OCI-LY3 (cell line): ENCODE measurements around the gene FBXO48.
"Not testable (repeated sequence)": the region's sequence is repeated elsewhere in the genome, so short reads cannot be mapped to it uniquely, and the experiment has no call there.

ENCODE experiments used
- H2AFZ ChIP-seq: fragments of 200-600, 300-600 bp; shearing (Covaris generic); 2 replicates; pipeline ENCODE4 v1.6.0; 2014; ENCODE audit warnings: antibody characterized with exemption, low read depth, low read length
- H3K27ac ChIP-seq: fragments of 200-600, 300-600 bp; sonication (generic); 2 replicates; pipeline ENCODE4 v1.5.1; 2014; ENCODE audit warnings: mild to moderate bottlenecking, low read length, moderate library complexity, mixed read lengths
- H3K27me3 ChIP-seq: fragments of 200-600, 300-600 bp; sonication (generic); 2 replicates; pipeline ENCODE4 v1.6.1; 2014; ENCODE audit warnings: low read depth, low read length, mixed read lengths
- H3K36me3 ChIP-seq: fragments of 200-600, 300-600 bp; sonication (generic); replicated peaks from 2 replicates; pipeline ENCODE3; 2014; ENCODE audit warnings: low read depth, low read length, mixed read lengths
- H3K4me1 ChIP-seq: fragments of 300-600, 200-600 bp; sonication (generic); 2 replicates; pipeline ENCODE4 v1.6.1; 2014; ENCODE audit warnings: low read length, mixed read lengths
- H3K4me2 ChIP-seq: fragments of 200-600, 300-600 bp; sonication (generic); 2 replicates; pipeline ENCODE4 v1.6.1; 2014; ENCODE audit warnings: low read length, mixed read lengths
- H3K4me3 ChIP-seq: fragments of 300-600, 200-600 bp; sonication (generic); 2 replicates; pipeline ENCODE4 v1.5.1; 2014; ENCODE audit warnings: antibody characterized with exemption, mild to moderate bottlenecking, low read length, moderate library complexity
- H3K79me2 ChIP-seq: fragments of 300-600, 200-600 bp; shearing (Covaris generic); 2 replicates; pipeline ENCODE4 v1.6.1; 2014; ENCODE audit warnings: mild to moderate bottlenecking, low read length, mixed read lengths
- H3K9ac ChIP-seq: fragments of 300-600, 200-600 bp; shearing (Covaris generic); 2 replicates; pipeline ENCODE4 v1.6.0; 2014; ENCODE audit warnings: mild to moderate bottlenecking, low read length, moderate library complexity
- H3K9me3 ChIP-seq: fragments of 200-600, 300-600 bp; shearing (Covaris generic); 2 replicates; pipeline ENCODE4 v1.6.1; 2014; ENCODE audit warnings: low read length, mixed read lengths; ENCODE audit not compliant: insufficient read depth
- H4K20me1 ChIP-seq: fragments of 200-600, 300-600 bp; sonication (generic); 2 replicates; pipeline ENCODE4 v1.6.1; 2016; ENCODE audit warnings: low read length, mixed read lengths; ENCODE audit not compliant: insufficient read depth
- CTCF ChIP-seq: fragments of 200-600, 300-600 bp; sonication (generic); IDR thresholded peaks from 2 replicates; pipeline ENCODE4 v1.5.1; 2014; ENCODE audit warnings: antibody characterized with exemption, low read length, low read depth
- EZH2phosphoT487 ChIP-seq: fragments of 200-600 bp; shearing (Covaris generic); IDR thresholded peaks from 2 replicates; pipeline ENCODE4 v1.6.1; 2018; ENCODE audit warnings: antibody characterized with exemption, mixed run types, low read depth

FBXO48 gene

GRCh38 chr2:68448671-68449653 is 18.1 kb downstream of the FBXO48 start:
- H3K4me1 ChIP-seq: no peaks in the 10 kb centered on the region; the same call in 1 of the 2 replicates
- no peak overlapping the region for H3K4me3 ChIP-seq
- H3K79me2 ChIP-seq: no peaks in the 10 kb centered on the region

GRCh38 chr2:68447118-68447517 is 20.0 kb downstream of the FBXO48 start:
- no peak for TF ChIP-seq EZH2phosphoT487
- no peak for TF ChIP-seq CTCF
- H3K36me3 ChIP-seq: no peaks in the 10 kb centered on the region
- H3K4me2 ChIP-seq: no peak overlapping the region
- H3K9ac ChIP-seq: no peak overlapping the region
- H2AFZ ChIP-seq: no peak overlapping the region
- H3K4me1 ChIP-seq: peaks cover 5% of the 10 kb centered on the region
- no peaks in the 10 kb centered on the region for H3K9me3 ChIP-seq
- H3K27ac ChIP-seq: no peak overlapping the region
- H3K27me3 ChIP-seq: no peaks in the 10 kb centered on the region
- no peaks in the 10 kb centered on the region for H4K20me1 ChIP-seq
- H3K4me3 ChIP-seq: no peak overlapping the region
- H3K79me2 ChIP-seq: no peaks in the 10 kb centered on the region

More at GRCh38 chr2:68448671-68449653, 18.1 kb downstream of the FBXO48 start:
- no peaks in the 10 kb centered on the region for H3K9me3 ChIP-seq
- H3K27me3 ChIP-seq: no peaks in the 10 kb centered on the region
- TF ChIP-seq EZH2phosphoT487 (no peak), CTCF (no peak)
- H3K4me2 ChIP-seq: no peak overlapping the region
- H4K20me1 ChIP-seq: no peaks in the 10 kb centered on the region
- no peak overlapping the region for H2AFZ ChIP-seq
- H3K36me3 ChIP-seq: no peaks in the 10 kb centered on the region
- no peak overlapping the region for H3K9ac ChIP-seq
- H3K27ac ChIP-seq: no peak overlapping the region

GRCh38 chr2:68446425-68446824 is 20.7 kb downstream of the FBXO48 start:
- not testable (repeated sequence) for H4K20me1 ChIP-seq, H3K27ac ChIP-seq, H3K4me3 ChIP-seq, H3K4me1 ChIP-seq, H3K79me2 ChIP-seq, H2AFZ ChIP-seq, H3K9ac ChIP-seq, H3K9me3 ChIP-seq, H3K4me2 ChIP-seq, H3K36me3 ChIP-seq, H3K27me3 ChIP-seq

- peak overlapping the region; percentile 57 for H3K4me2 ChIP-seq
These were observed 25.1 kb downstream of the FBXO48 start for GRCh38 chr2:68441994-68442322.

More at GRCh38 chr2:68441994-68442322, 25.1 kb downstream of the FBXO48 start:
- Histone ChIP-seq H3K27ac (no peak overlapping the region), H3K4me1 (peaks cover 47% of the 10 kb centered on the region), H3K9ac (peak overlapping the region; percentile 45), H3K36me3 (no peaks in the 10 kb centered on the region), H2AFZ (peak overlapping the region; percentile 73), H3K4me3 (peak overlapping the region; percentile 36; the same call in 1 of the 2 replicates), H3K27me3 (no peaks in the 10 kb centered on the region), H3K79me2 (peaks cover 3% of the 10 kb centered on the region; the same call in 1 of the 2 replicates), H4K20me1 (no peaks in the 10 kb centered on the region), H3K9me3 (no peaks in the 10 kb centered on the region)
- TF ChIP-seq EZH2phosphoT487 (no peak), CTCF (no peak)
